ENCODE measurements around the gene PATL2. TPM values are rescaled to one million over a fixed set of nuclear protein-coding genes. Genes with fewer than 3 reads are reported as not detected.

PATL2 gene
- total RNA-seq, 1 donor from 2014 or later = not detected

- H3K4me1 Mint-ChIP-seq (ENCODE audit: low read depth, unreplicated experiment) = no peaks in the 10 kb centered on the region
- TF ChIP-seq, protein P1, sequence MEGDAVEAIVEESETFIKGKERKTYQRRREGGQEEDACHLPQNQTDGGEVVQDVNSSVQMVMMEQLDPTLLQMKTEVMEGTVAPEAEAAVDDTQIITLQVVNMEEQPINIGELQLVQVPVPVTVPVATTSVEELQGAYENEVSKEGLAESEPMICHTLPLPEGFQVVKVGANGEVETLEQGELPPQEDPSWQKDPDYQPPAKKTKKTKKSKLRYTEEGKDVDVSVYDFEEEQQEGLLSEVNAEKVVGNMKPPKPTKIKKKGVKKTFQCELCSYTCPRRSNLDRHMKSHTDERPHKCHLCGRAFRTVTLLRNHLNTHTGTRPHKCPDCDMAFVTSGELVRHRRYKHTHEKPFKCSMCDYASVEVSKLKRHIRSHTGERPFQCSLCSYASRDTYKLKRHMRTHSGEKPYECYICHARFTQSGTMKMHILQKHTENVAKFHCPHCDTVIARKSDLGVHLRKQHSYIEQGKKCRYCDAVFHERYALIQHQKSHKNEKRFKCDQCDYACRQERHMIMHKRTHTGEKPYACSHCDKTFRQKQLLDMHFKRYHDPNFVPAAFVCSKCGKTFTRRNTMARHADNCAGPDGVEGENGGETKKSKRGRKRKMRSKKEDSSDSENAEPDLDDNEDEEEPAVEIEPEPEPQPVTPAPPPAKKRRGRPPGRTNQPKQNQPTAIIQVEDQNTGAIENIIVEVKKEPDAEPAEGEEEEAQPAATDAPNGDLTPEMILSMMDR (IDR thresholded peaks at IDR 0.05; ENCODE audit: partially characterized antibody, unreplicated experiment) = no peak
- DNase-seq = no peak
- no peaks in the 10 kb centered on the region for H3K36me3 Mint-ChIP-seq (ENCODE audit: unreplicated experiment)
- no peak overlapping the region for H3K27ac Mint-ChIP-seq (ENCODE audit: unreplicated experiment)
- H3K9me3 Mint-ChIP-seq (ENCODE audit: unreplicated experiment) = no peaks in the 10 kb centered on the region
- H3K27me3 Mint-ChIP-seq (ENCODE audit: unreplicated experiment) = no peaks in the 10 kb centered on the region
- no peak overlapping the region for H3K4me3 Mint-ChIP-seq (ENCODE audit: unreplicated experiment)
Observed at GRCh38 chr15:44718180-44718926, 7.2 kb upstream of the PATL2 start.

DNA sequence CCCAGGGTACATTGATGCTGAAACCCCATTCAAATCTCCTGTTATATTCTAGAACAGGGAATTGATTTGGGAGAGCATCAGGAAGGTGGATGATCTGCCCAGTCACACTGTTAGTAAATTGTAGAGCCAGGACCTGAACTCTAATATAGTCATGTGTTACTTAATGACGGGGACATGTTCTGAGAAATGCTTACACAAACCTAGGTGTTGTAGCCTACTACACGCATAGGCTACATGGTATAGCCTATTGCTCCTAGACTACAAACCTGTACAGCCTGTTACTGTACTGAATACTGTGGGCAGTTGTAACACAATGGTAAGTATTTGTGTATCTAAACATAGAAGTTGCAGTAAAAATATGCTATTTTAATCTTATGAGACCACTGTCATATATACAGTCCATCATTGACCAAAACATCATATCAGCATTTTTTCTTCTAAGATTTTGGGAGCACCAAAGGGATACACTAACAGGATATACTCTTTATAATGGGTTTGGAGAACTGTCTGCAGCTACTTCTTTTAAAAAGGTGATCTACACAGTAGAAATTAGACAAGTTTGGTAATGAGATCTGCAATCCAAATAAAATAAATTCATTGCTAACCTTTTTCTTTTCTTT is 6.0 kb upstream of the PATL2 start:
- DNase-seq = no peak
- H3K27ac Mint-ChIP-seq (ENCODE audit: unreplicated experiment) = no peak overlapping the region
- H3K36me3 Mint-ChIP-seq (ENCODE audit: unreplicated experiment) = no peaks in the 10 kb centered on the region
- no peaks in the 10 kb centered on the region for H3K27me3 Mint-ChIP-seq (ENCODE audit: unreplicated experiment)
- TF ChIP-seq, protein P1 (IDR thresholded peaks at IDR 0.05; ENCODE audit: partially characterized antibody, unreplicated experiment) = no peak
- no peaks in the 10 kb centered on the region for H3K9me3 Mint-ChIP-seq (ENCODE audit: unreplicated experiment)
- no peaks in the 10 kb centered on the region for H3K4me1 Mint-ChIP-seq (ENCODE audit: low read depth, unreplicated experiment)
- no peak overlapping the region for H3K4me3 Mint-ChIP-seq (ENCODE audit: unreplicated experiment)

DNA sequence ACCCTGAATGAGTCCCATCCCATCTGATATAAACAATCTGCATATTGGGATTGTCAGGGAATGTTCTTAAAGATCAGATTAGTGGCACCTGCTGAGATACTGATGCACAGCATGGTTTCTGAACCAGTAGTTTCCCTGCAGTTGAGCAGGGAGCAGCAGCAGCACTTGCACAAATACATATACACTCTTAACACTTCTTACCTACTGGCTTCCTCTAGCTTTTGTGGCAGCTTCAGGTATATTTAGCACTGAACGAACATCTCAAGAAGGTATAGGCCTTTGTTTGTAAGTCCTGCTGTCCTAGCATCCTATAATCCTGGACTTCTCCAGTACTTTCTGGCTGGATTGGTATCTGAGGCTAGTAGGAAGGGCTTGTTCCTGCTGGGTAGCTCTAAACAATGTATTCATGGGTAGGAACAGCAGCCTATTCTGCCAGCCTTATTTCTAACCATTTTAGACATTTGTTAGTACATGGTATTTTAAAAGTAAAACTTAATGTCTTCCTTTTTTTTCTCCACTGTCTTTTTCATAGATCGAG is 4.7 kb upstream of the PATL2 start:
- no peak overlapping the region for H3K4me3 Mint-ChIP-seq (ENCODE audit: unreplicated experiment)
- no peaks in the 10 kb centered on the region for H3K36me3 Mint-ChIP-seq (ENCODE audit: unreplicated experiment)
- peaks cover 3% of the 10 kb centered on the region for H3K27me3 Mint-ChIP-seq (ENCODE audit: unreplicated experiment)
- H3K9me3 Mint-ChIP-seq (ENCODE audit: unreplicated experiment) = no peaks in the 10 kb centered on the region
- no peak overlapping the region for H3K27ac Mint-ChIP-seq (ENCODE audit: unreplicated experiment)
- TF ChIP-seq, protein P1 (IDR thresholded peaks at IDR 0.05; ENCODE audit: partially characterized antibody, unreplicated experiment) = no peak
- no peak for DNase-seq
- no peaks in the 10 kb centered on the region for H3K4me1 Mint-ChIP-seq (ENCODE audit: low read depth, unreplicated experiment)

- no peaks in the 10 kb centered on the region for H3K36me3 Mint-ChIP-seq (ENCODE audit: unreplicated experiment)
- TF ChIP-seq, protein P1 (IDR thresholded peaks at IDR 0.05; ENCODE audit: partially characterized antibody, unreplicated experiment) = no peak
- no peak overlapping the region for H3K4me3 Mint-ChIP-seq (ENCODE audit: unreplicated experiment)
- peaks cover 3% of the 10 kb centered on the region for H3K27me3 Mint-ChIP-seq (ENCODE audit: unreplicated experiment)
- no peaks in the 10 kb centered on the region for H3K9me3 Mint-ChIP-seq (ENCODE audit: unreplicated experiment)
- H3K27ac Mint-ChIP-seq (ENCODE audit: unreplicated experiment) = no peak overlapping the region
- no peak for DNase-seq
- H3K4me1 Mint-ChIP-seq (ENCODE audit: low read depth, unreplicated experiment) = no peaks in the 10 kb centered on the region
Observed at GRCh38 chr15:44715142-44715796, 4.1 kb upstream of the PATL2 start.

Measured in glutamatergic neuron (in vitro differentiated cells).